NK-92 treated with Interleukin-12 subunit alpha and Interleukin-12 subunit beta, amount 100 ng/mL, for 24 hours (cell line): Measurements from ENCODE around the gene KLHL17.
"Not testable (repeated sequence)": the region's sequence is repeated elsewhere in the genome, so short reads cannot be mapped to it uniquely, and the experiment has no call there.

ENCODE experiments used
- DNase-seq: peaks from one replicate; lab custom pipeline; 2025; lab: John Stamatoyannopoulos, UW

KLHL17 gene

GRCh38 chr1:937521-937920 is 22.9 kb upstream of the KLHL17 start:
- DNase-seq: no peak

- no peak for DNase-seq
These were observed 22.2 kb upstream of the KLHL17 start for GRCh38 chr1:938088-938683.

- no peak for DNase-seq
These were observed 21.5 kb upstream of the KLHL17 start for GRCh38 chr1:938711-939489.

- DNase-seq: no peak
These were observed 20.8 kb upstream of the KLHL17 start for GRCh38 chr1:939511-940106.

- no peak for DNase-seq
These were observed 20.0 kb upstream of the KLHL17 start for GRCh38 chr1:940107-941014.

GRCh38 chr1:941015-941587 is 19.3 kb upstream of the KLHL17 start:
- no peak for DNase-seq

- no peak for DNase-seq
These were observed 18.6 kb upstream of the KLHL17 start for GRCh38 chr1:941588-942383.

GRCh38 chr1:942411-942821 is 18.0 kb upstream of the KLHL17 start:
- no peak for DNase-seq

GRCh38 chr1:942864-943533 is 17.4 kb upstream of the KLHL17 start:
- DNase-seq: no peak

- no peak for DNase-seq
These were observed 16.6 kb upstream of the KLHL17 start for GRCh38 chr1:943545-944340.

GRCh38 chr1:944341-945325 is 15.8 kb upstream of the KLHL17 start:
- DNase-seq: no peak

GRCh38 chr1:945688-946556 is 14.5 kb upstream of the KLHL17 start:
- no peak for DNase-seq

GRCh38 chr1:946811-947210 is 13.6 kb upstream of the KLHL17 start:
- DNase-seq: not testable (repeated sequence)

- no peak for DNase-seq
These were observed 12.4 kb upstream of the KLHL17 start for GRCh38 chr1:947958-948357.

GRCh38 chr1:950268-950667 is 10.1 kb upstream of the KLHL17 start:
- DNase-seq: no peak

- DNase-seq: no peak
These were observed 9.5 kb upstream of the KLHL17 start for GRCh38 chr1:950881-951280.

- no peak for DNase-seq
These were observed 9.0 kb upstream of the KLHL17 start for GRCh38 chr1:951364-951763.

- no peak for DNase-seq
These were observed 8.2 kb upstream of the KLHL17 start for GRCh38 chr1:952201-952600.
